GM12878 (cell line): ENCODE data around the gene PCDHGA1. TPM values are rescaled to one million over a fixed set of nuclear protein-coding genes. Genes with fewer than 3 reads are reported as not detected.

Experiments used
- ATF7 ChIP-seq: fragments of 450-650 bp; IDR thresholded peaks from 2 replicates; pipeline ENCODE4 v1.6.1; 2016; ENCODE audit warnings: low read depth, mild to moderate bottlenecking
- CEBPB ChIP-seq, 2 experiments: fragments of 150-350 bp in 1 of 2; IDR thresholded peaks; 2 replicates each; pipeline ENCODE4 v1.6.1; 2012 to 2014; ENCODE audit warnings: low read depth in 2 of 2, low read length in 2 of 2, borderline replicate concordance in 1 of 2, inconsistent platforms in 1 of 2
- CHD1 ChIP-seq: IDR thresholded peaks from 2 replicates; pipeline ENCODE4 v1.6.1; 2012; ENCODE audit warnings: low read depth, low read length, improper control_type of control experiment
- CREB1 ChIP-seq: IDR thresholded peaks from 2 replicates; pipeline ENCODE4 v1.6.1; 2012; ENCODE audit warnings: low read depth, mild to moderate bottlenecking, inconsistent platforms
- DPF2 ChIP-seq: fragments of 450-650 bp; IDR thresholded peaks from 2 replicates; pipeline ENCODE4 v1.6.1; 2017; ENCODE audit warnings: mild to moderate bottlenecking
- FOXK2 ChIP-seq: fragments of 450-650 bp; IDR thresholded peaks from 2 replicates; pipeline ENCODE4 v1.6.1; 2017; ENCODE audit warnings: mild to moderate bottlenecking, moderate library complexity
- MYB ChIP-seq: fragments of 150-350 bp; IDR thresholded peaks from 2 replicates; pipeline ENCODE4 v1.6.1; 2014; ENCODE audit warnings: mild to moderate bottlenecking, low read depth, low read length, borderline replicate concordance
- NFXL1 ChIP-seq: fragments of 450-650 bp; IDR thresholded peaks from 2 replicates; pipeline ENCODE4 v1.6.1; 2017; ENCODE audit warnings: antibody characterized with exemption, mild to moderate bottlenecking, borderline replicate concordance
- NR2C2 ChIP-seq: IDR thresholded peaks from 2 replicates; pipeline ENCODE4 v1.6.1; 2011; ENCODE audit warnings: borderline replicate concordance, low read depth; ENCODE audit not compliant: control insufficient read depth, insufficient read length
- POLR2A ChIP-seq: IDR thresholded peaks from 2 replicates; pipeline ENCODE4 v1.6.1; 2011; ENCODE audit warnings: low read depth, mild to moderate bottlenecking, low read length
- PRDM15 ChIP-seq: fragments of 450-650 bp; formaldehyde crosslinking; IDR thresholded peaks from 2 replicates; pipeline ENCODE4 v1.4.0; 2020; ENCODE audit warnings: mild to moderate bottlenecking, moderate library complexity
- REST ChIP-seq: IDR thresholded peaks from 2 replicates; pipeline ENCODE4 v1.6.1; 2012; ENCODE audit warnings: mild to moderate bottlenecking, low read depth, low read length
- TCF7 ChIP-seq: IDR thresholded peaks from 2 replicates; pipeline ENCODE4 v1.6.1; 2014; ENCODE audit warnings: antibody characterized with exemption, borderline replicate concordance
- YY1 ChIP-seq: IDR thresholded peaks from 2 replicates; pipeline ENCODE4 v1.6.1; 2011; ENCODE audit warnings: low read depth, mild to moderate bottlenecking, low read length
- ZNF384 ChIP-seq: IDR thresholded peaks from 2 replicates; pipeline ENCODE4 v1.6.1; 2012; ENCODE audit warnings: low read depth, mild to moderate bottlenecking, low read length, improper control_type of control experiment, borderline replicate concordance
- ZNF592 ChIP-seq: fragments of 450-650 bp; IDR thresholded peaks from 2 replicates; pipeline ENCODE4 v1.6.1; 2017; ENCODE audit warnings: mild to moderate bottlenecking, moderate library complexity
- ZSCAN29 ChIP-seq: fragments of 450-650 bp; IDR thresholded peaks from 2 replicates; pipeline ENCODE4 v1.6.1; 2017; ENCODE audit warnings: mild to moderate bottlenecking, moderate library complexity
- polyA plus RNA-seq, 11 experiments: library from polyadenylated mRNA; depleted of rRNA in 4 of 11; unstranded in 6 of 11; stranded (reverse) in 5 of 11; fragments of >200 nt; fragmentation: Nextera tagmentation in 4 of 11; fragmentation: Illumina TruSeq in 1 of 11; extraction: Ambion mirVana in 4 of 11; extraction: Trizol in 1 of 11; gene quantifications; 1 replicate in 1 of 11; 2 replicates in 10 of 11; pipeline versions ENCODE4 v1.2.1 to v1.2.3, GENCODE V29; 2011 to 2016; ENCODE audit warnings: inconsistent platforms in 2 of 11, missing spikeins in 2 of 11, low read depth in 1 of 11
- total RNA-seq, 4 experiments: library from RNA; depleted of rRNA in 3 of 4; stranded (reverse); fragments of >200 nt in 3 of 4; fragmentation: Illumina TruSeq in 1 of 4; extraction: Trizol in 1 of 4; gene quantifications; 2 replicates each; pipeline versions ENCODE4 v1.2.1 to v1.2.3, GENCODE V29; 2013 to 2021

PCDHGA1 gene
- total and polyA plus RNA-seq, 10 of the 15 experiments (the other 5 are each of a cell fraction or from before 2014, with no cell fraction given): 0.02 to 0.51 (median 0.19) TPM; not detected in 3

GRCh38 chr5:141322261-141322660 is 8.1 kb upstream of the PCDHGA1 start (continued):
- TF ChIP-seq ZNF592: no peak
- TF ChIP-seq CHD1: no peak
- TF ChIP-seq CEBPB (IDR thresholded peaks at IDR 0.05; ENCODE audit: borderline replicate concordance in 1 of 2, low read depth in 2 of 2, low read length in 2 of 2): no peak
- peak; percentile 41; the same call in 1 of the 2 replicates for TF ChIP-seq CREB1
- no peak for TF ChIP-seq PRDM15 (CRISPR knock-in tag)
- TF ChIP-seq TCF7: no peak
- TF ChIP-seq FOXK2: no peak
- no peak for TF ChIP-seq REST
- no peak for TF ChIP-seq ZNF384
- TF ChIP-seq MYB: no peak
- no peak for TF ChIP-seq ZSCAN29
- TF ChIP-seq NR2C2: no peak
- no peak for TF ChIP-seq DPF2
- no peak for TF ChIP-seq YY1
- no peak for TF ChIP-seq NFXL1
- no peak for TF ChIP-seq POLR2A
- TF ChIP-seq ATF7: peak; percentile 37; the same call in 1 of the 2 replicates
